GM23338 (cell line): ENCODE results near the gene C6orf47. TPM values are rescaled to one million over a fixed set of nuclear protein-coding genes. Genes with fewer than 3 reads are reported as not detected.

Source experiments
- ATAC-seq: fragments of 200-7000 bp; cut with Tn5 transposase; 3 replicates; pipeline ENCODE4 v1.9.1; 2020
- DNase-seq: peaks from one replicate; pipeline ENCODE4 v3.0.0-alpha.2; 2015; ENCODE audit warnings: low spot score
- H2AFZ ChIP-seq: fragments of 200-600 bp; sonication (generic); 2 replicates; pipeline ENCODE4 v1.8.0; 2016; ENCODE audit warnings: antibody characterized with exemption, mild to moderate bottlenecking, moderate library complexity
- H3F3A ChIP-seq: fragments of 200-600 bp; sonication (generic); replicated peaks from 2 replicates; pipeline ENCODE4 v1.8.0; 2017; ENCODE audit warnings: antibody characterized with exemption, mixed run types, low read depth
- H3K27ac ChIP-seq: fragments of 200-600 bp; sonication (generic); 2 replicates; pipeline ENCODE4 v1.6.1; 2016; ENCODE audit warnings: low read depth
- H3K27me3 ChIP-seq: fragments of 200-600 bp; sonication (generic); 2 replicates; pipeline ENCODE4 v1.8.0; 2016; ENCODE audit warnings: mild to moderate bottlenecking, mixed run types, moderate library complexity; ENCODE audit not compliant: insufficient read depth
- H3K36me3 ChIP-seq: fragments of 200-600 bp; sonication (generic); 2 replicates; pipeline ENCODE4 v1.8.0; 2016; ENCODE audit warnings: mild to moderate bottlenecking; ENCODE audit not compliant: insufficient read depth
- H3K4me1 ChIP-seq: fragments of 200-600 bp; sonication (generic); 2 replicates; pipeline ENCODE4 v1.8.0; 2016; ENCODE audit warnings: mild to moderate bottlenecking, moderate library complexity; ENCODE audit not compliant: insufficient read depth
- H3K4me2 ChIP-seq: fragments of 200-600 bp; sonication (generic); 2 replicates; pipeline ENCODE4 v1.7.1; 2017; ENCODE audit warnings: mixed run types
- H3K4me3 ChIP-seq: fragments of 200-600 bp; sonication (generic); 2 replicates; pipeline ENCODE4 v1.6.1; 2016; ENCODE audit warnings: mixed run types
- H3K79me2 ChIP-seq: fragments of 200-600 bp; sonication (generic); replicated peaks from 2 replicates; pipeline ENCODE4 v1.8.0; 2017; ENCODE audit warnings: mild to moderate bottlenecking; ENCODE audit not compliant: insufficient read depth
- H3K9me2 ChIP-seq: fragments of 200-600 bp; sonication (generic); 2 replicates; pipeline ENCODE4 v1.8.0; 2017; ENCODE audit not compliant: insufficient read depth
- H4K20me1 ChIP-seq: fragments of 200-600 bp; sonication (generic); replicated peaks from 2 replicates; pipeline ENCODE4 v1.8.0; 2017; ENCODE audit warnings: mild to moderate bottlenecking; ENCODE audit not compliant: insufficient read depth
- H3K27ac Mint-ChIP-seq: 2 replicates; pipeline ENCODE4 v1.8.0; 2020; ENCODE audit warnings: inconsistent platforms, mild to moderate bottlenecking, moderate library complexity, mixed read lengths
- H3K27me3 Mint-ChIP-seq: 3 replicates; pipeline ENCODE4 v1.8.0; 2022; ENCODE audit warnings: low read depth, mild to moderate bottlenecking, moderate library complexity, mixed read lengths, inconsistent platforms; ENCODE audit not compliant: insufficient read depth, poor library complexity
- H3K36me3 Mint-ChIP-seq: 3 replicates; pipeline ENCODE4 v1.8.0; 2021; ENCODE audit warnings: low read depth, mild to moderate bottlenecking, inconsistent platforms, moderate library complexity, mixed read lengths
- H3K4me1 Mint-ChIP-seq: 3 replicates; pipeline ENCODE4 v1.8.0; 2020; ENCODE audit warnings: mild to moderate bottlenecking, inconsistent platforms, mixed read lengths
- H3K4me3 Mint-ChIP-seq: 3 replicates; pipeline ENCODE4 v1.8.0; 2021; ENCODE audit warnings: moderate library complexity, mild to moderate bottlenecking, inconsistent platforms, mixed read lengths
- H3K9me3 Mint-ChIP-seq: 3 replicates; pipeline ENCODE4 v1.8.0; 2020; ENCODE audit warnings: moderate library complexity, mild to moderate bottlenecking, inconsistent platforms, mixed read lengths
- CREB1 ChIP-seq: fragments of 250-450 bp; sonication (Bioruptor Pico); IDR thresholded peaks from 2 replicates; pipeline ENCODE4 v1.5.0; 2020; ENCODE audit warnings: low read depth, mild to moderate bottlenecking, moderate library complexity
- EZH2phosphoT487 ChIP-seq: fragments of 200-600 bp; sonication (generic); IDR thresholded peaks from one replicate; pipeline ENCODE4 v1.8.1; 2018; ENCODE audit warnings: antibody characterized with exemption; ENCODE audit not compliant: unreplicated experiment
- NANOG ChIP-seq: IDR thresholded peaks from 2 replicates; pipeline ENCODE4 v1.6.1; 2016; ENCODE audit warnings: antibody characterized with exemption, borderline replicate concordance
- POLR2AphosphoS5 ChIP-seq: IDR thresholded peaks from 2 replicates; pipeline ENCODE4 v1.6.1; 2016; ENCODE audit warnings: antibody characterized with exemption, low read depth
- ZNF114 ChIP-seq: fragments of 250-450 bp; sonication (Bioruptor Pico); IDR thresholded peaks from 2 replicates; pipeline ENCODE4 v1.5.0; 2020; ENCODE audit warnings: mild to moderate bottlenecking, moderate library complexity
- ZNF331 ChIP-seq: fragments of 250-450 bp; sonication (Bioruptor Pico); IDR thresholded peaks from 2 replicates; pipeline ENCODE4 v1.5.0; 2020; ENCODE audit warnings: low read depth, mild to moderate bottlenecking, moderate library complexity
- polyA plus RNA-seq: library from polyadenylated mRNA; unstranded; fragments of >200 nt; fragmentation: Nextera tagmentation; extraction: Ambion mirVana; gene quantifications from 2 replicates; pipeline ENCODE4 v1.2.1, GENCODE V29; 2016
- total RNA-seq: library from RNA; depleted of rRNA; stranded (reverse); fragments of >200 nt; shearing (Covaris generic); gene quantifications from 2 replicates; pipeline ENCODE4 v1.2.3, GENCODE V29; 2014
- TF ChIP-seq, protein P1 (sequence below): fragments of 250-450 bp; sonication (Bioruptor Pico); IDR thresholded peaks from 2 replicates; pipeline ENCODE4 v1.5.0; 2020; ENCODE audit warnings: mild to moderate bottlenecking, moderate library complexity
- TF ChIP-seq, protein P2 (sequence below), 2 experiments: fragments of 200-600 bp in 1 of 2; sonication (generic) in 1 of 2; conservative IDR thresholded peaks; 2 replicates each; pipeline versions ENCODE4 v1.5.1 to v1.6.1; 2016 to 2017; ENCODE audit warnings: antibody characterized with exemption in 2 of 2, low read depth in 2 of 2, mild to moderate bottlenecking in 2 of 2, moderate library complexity in 1 of 2
- TF ChIP-seq, protein P3 (sequence below): IDR thresholded peaks from 2 replicates; pipeline ENCODE4 v1.6.1; 2016; ENCODE audit warnings: antibody characterized with exemption

The C6orf47 gene
- total and polyA plus RNA-seq, 2 experiments from 2014 or later: 9.4 to 12.8 TPM

DNA sequence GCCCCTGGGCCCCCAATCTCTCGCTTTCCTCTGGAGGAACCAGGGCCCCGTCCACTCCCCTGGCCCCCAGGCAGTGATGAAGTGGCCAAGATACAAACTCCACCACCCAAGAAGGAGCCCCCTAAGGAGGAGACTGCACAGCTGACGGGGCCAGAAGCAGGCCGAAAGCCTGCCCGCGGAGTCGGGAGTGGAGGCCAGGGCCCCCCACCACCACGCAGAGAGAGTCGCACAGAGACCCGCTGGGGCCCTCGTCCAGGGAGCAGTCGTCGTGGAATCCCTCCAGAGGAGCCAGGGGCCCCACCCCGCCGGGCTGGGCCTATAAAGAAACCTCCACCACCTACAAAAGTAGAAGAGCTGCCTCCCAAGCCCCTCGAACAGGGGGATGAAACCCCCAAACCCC is 29.4 kb downstream of the C6orf47 start:
- peaks cover 99% of the 10 kb centered on the region for H3K36me3 Mint-ChIP-seq

DNA sequence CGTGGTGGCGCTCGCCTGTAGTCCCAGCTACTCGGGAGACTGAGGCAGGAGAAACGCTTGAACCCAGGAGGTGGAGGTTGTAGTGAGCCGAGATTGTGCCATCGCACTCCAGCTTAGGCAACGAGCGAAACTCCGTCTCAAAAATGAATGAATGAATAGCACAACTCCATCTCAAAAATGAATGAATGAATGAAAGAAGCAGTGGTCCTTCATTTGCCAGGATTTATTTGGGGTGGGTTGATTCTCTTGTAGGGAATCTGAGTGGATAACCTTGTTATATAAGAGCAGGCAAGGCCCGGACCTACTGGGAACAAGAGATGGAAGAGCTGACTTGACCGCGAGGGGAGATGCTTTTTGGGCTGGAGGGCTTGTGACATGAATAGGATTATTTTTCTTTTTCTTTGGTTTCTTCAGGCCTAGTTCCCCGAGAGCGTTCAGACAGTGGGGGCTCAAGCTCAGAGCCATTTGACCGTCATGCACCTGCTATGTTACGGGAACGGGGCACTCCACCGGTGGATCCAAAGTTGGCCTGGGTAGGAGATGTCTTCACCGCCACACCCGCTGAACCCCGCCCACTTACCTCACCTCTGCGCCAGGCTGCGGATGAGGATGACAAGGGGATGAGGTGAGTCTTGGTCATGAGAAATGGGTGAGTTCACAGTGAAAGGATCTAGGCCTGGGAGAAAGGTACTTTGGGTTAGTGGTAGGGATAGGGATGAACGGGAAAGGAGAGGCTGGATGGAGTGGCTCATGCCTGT is 30.2 kb downstream of the C6orf47 start:
- Histone ChIP-seq H3K4me2 (no peak overlapping the region), H3K79me2 (peaks cover 40% of the 10 kb centered on the region), H3K27ac (no peak overlapping the region), H3F3A (peaks cover 68% of the 10 kb centered on the region), H2AFZ (no peak overlapping the region), H3K4me1 (no peaks in the 10 kb centered on the region), H3K9me2 (no peaks in the 10 kb centered on the region), H3K27me3 (no peaks in the 10 kb centered on the region), H3K4me3 (no peak overlapping the region), H4K20me1 (peaks cover 49% of the 10 kb centered on the region), H3K36me3 (peaks cover 80% of the 10 kb centered on the region)
- Mint-ChIP-seq H3K36me3 (peaks cover 99% of the 10 kb centered on the region), H3K4me1 (no peaks in the 10 kb centered on the region), H3K27ac (no peak overlapping the region), H3K4me3 (no peak overlapping the region; the same call in 2 of the 3 replicates), H3K27me3 (peaks cover 11% of the 10 kb centered on the region), H3K9me3 (no peaks in the 10 kb centered on the region; the same call in 2 of the 3 replicates)
- ATAC-seq: no peak
- DNase-seq: no peak
- TF ChIP-seq, protein P1, sequence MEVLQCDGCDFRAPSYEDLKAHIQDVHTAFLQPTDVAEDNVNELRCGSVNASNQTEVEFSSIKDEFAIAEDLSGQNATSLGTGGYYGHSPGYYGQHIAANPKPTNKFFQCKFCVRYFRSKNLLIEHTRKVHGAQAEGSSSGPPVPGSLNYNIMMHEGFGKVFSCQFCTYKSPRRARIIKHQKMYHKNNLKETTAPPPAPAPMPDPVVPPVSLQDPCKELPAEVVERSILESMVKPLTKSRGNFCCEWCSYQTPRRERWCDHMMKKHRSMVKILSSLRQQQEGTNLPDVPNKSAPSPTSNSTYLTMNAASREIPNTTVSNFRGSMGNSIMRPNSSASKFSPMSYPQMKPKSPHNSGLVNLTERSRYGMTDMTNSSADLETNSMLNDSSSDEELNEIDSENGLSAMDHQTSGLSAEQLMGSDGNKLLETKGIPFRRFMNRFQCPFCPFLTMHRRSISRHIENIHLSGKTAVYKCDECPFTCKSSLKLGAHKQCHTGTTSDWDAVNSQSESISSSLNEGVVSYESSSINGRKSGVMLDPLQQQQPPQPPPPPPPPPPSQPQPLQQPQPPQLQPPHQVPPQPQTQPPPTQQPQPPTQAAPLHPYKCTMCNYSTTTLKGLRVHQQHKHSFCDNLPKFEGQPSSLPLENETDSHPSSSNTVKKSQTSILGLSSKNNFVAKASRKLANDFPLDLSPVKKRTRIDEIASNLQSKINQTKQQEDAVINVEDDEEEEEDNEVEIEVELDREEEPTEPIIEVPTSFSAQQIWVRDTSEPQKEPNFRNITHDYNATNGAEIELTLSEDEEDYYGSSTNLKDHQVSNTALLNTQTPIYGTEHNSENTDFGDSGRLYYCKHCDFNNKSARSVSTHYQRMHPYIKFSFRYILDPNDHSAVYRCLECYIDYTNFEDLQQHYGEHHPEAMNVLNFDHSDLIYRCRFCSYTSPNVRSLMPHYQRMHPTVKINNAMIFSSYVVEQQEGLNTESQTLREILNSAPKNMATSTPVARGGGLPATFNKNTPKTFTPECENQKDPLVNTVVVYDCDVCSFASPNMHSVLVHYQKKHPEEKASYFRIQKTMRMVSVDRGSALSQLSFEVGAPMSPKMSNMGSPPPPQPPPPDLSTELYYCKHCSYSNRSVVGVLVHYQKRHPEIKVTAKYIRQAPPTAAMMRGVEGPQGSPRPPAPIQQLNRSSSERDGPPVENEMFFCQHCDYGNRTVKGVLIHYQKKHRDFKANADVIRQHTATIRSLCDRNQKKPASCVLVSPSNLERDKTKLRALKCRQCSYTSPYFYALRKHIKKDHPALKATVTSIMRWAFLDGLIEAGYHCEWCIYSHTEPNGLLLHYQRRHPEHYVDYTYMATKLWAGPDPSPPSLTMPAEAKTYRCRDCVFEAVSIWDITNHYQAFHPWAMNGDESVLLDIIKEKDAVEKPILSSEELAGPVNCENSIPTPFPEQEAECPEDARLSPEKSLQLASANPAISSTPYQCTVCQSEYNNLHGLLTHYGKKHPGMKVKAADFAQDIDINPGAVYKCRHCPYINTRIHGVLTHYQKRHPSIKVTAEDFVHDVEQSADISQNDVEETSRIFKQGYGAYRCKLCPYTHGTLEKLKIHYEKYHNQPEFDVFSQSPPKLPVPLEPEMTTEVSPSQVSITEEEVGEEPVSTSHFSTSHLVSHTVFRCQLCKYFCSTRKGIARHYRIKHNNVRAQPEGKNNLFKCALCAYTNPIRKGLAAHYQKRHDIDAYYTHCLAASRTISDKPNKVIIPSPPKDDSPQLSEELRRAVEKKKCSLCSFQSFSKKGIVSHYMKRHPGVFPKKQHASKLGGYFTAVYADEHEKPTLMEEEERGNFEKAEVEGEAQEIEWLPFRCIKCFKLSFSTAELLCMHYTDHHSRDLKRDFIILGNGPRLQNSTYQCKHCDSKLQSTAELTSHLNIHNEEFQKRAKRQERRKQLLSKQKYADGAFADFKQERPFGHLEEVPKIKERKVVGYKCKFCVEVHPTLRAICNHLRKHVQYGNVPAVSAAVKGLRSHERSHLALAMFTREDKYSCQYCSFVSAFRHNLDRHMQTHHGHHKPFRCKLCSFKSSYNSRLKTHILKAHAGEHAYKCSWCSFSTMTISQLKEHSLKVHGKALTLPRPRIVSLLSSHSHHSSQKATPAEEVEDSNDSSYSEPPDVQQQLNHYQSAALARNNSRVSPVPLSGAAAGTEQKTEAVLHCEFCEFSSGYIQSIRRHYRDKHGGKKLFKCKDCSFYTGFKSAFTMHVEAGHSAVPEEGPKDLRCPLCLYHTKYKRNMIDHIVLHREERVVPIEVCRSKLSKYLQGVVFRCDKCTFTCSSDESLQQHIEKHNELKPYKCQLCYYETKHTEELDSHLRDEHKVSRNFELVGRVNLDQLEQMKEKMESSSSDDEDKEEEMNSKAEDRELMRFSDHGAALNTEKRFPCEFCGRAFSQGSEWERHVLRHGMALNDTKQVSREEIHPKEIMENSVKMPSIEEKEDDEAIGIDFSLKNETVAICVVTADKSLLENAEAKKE (CRISPR knock-in tag): no peak
- no peak for TF ChIP-seq NANOG

More for the DNA sequence above, 29.4 kb downstream of the C6orf47 start:
- Histone ChIP-seq H3K4me2 (no peak overlapping the region), H3K79me2 (peaks cover 32% of the 10 kb centered on the region), H3K9me2 (no peaks in the 10 kb centered on the region), H3K36me3 (peaks cover 78% of the 10 kb centered on the region), H2AFZ (no peak overlapping the region), H4K20me1 (peaks cover 49% of the 10 kb centered on the region), H3K27ac (no peak overlapping the region), H3K27me3 (no peaks in the 10 kb centered on the region), H3K4me1 (no peaks in the 10 kb centered on the region), H3K4me3 (no peak overlapping the region), H3F3A (peaks cover 67% of the 10 kb centered on the region)
- Mint-ChIP-seq H3K27ac (no peak overlapping the region), H3K27me3 (peaks cover 6% of the 10 kb centered on the region), H3K4me3 (no peak overlapping the region), H3K4me1 (no peaks in the 10 kb centered on the region), H3K9me3 (no peaks in the 10 kb centered on the region; the same call in 2 of the 3 replicates)
- no peak for DNase-seq
- ATAC-seq: no peak
- TF ChIP-seq, protein P2, sequence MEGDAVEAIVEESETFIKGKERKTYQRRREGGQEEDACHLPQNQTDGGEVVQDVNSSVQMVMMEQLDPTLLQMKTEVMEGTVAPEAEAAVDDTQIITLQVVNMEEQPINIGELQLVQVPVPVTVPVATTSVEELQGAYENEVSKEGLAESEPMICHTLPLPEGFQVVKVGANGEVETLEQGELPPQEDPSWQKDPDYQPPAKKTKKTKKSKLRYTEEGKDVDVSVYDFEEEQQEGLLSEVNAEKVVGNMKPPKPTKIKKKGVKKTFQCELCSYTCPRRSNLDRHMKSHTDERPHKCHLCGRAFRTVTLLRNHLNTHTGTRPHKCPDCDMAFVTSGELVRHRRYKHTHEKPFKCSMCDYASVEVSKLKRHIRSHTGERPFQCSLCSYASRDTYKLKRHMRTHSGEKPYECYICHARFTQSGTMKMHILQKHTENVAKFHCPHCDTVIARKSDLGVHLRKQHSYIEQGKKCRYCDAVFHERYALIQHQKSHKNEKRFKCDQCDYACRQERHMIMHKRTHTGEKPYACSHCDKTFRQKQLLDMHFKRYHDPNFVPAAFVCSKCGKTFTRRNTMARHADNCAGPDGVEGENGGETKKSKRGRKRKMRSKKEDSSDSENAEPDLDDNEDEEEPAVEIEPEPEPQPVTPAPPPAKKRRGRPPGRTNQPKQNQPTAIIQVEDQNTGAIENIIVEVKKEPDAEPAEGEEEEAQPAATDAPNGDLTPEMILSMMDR (conservative IDR thresholded peaks at IDR 0.05; ENCODE audit: low read depth in 2 of 2): no peak
- no peak for TF ChIP-seq CREB1 (CRISPR knock-in tag)
- TF ChIP-seq POLR2AphosphoS5: no peak
- TF ChIP-seq, protein P3, sequence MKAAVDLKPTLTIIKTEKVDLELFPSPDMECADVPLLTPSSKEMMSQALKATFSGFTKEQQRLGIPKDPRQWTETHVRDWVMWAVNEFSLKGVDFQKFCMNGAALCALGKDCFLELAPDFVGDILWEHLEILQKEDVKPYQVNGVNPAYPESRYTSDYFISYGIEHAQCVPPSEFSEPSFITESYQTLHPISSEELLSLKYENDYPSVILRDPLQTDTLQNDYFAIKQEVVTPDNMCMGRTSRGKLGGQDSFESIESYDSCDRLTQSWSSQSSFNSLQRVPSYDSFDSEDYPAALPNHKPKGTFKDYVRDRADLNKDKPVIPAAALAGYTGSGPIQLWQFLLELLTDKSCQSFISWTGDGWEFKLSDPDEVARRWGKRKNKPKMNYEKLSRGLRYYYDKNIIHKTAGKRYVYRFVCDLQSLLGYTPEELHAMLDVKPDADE: no peak
- TF ChIP-seq ZNF331 (CRISPR knock-in tag): no peak
- TF ChIP-seq ZNF114 (CRISPR knock-in tag): no peak
- TF ChIP-seq EZH2phosphoT487: no peak
